Nephron progenitor cell (in vitro differentiated cells): Measurements from ENCODE around the gene WDR13.

ENCODE experiments used
- DNase-seq: peaks from one replicate; pipeline ENCODE4 v3.0.0; 2021
- H3K27ac Mint-ChIP-seq: 2 replicates; pipeline ENCODE4 v1.8.0; 2021; ENCODE audit warnings: mild to moderate bottlenecking, moderate library complexity, mixed read lengths
- H3K27me3 Mint-ChIP-seq: 2 replicates; pipeline ENCODE4 v1.8.0; 2021; ENCODE audit warnings: mild to moderate bottlenecking, low read depth, mixed read lengths; ENCODE audit not compliant: poor library complexity
- H3K36me3 Mint-ChIP-seq: 2 replicates; pipeline ENCODE4 v1.8.0; 2021; ENCODE audit warnings: low read depth, mixed read lengths
- H3K4me1 Mint-ChIP-seq: 2 replicates; pipeline ENCODE4 v1.8.0; 2021; ENCODE audit warnings: mixed read lengths
- H3K4me3 Mint-ChIP-seq: 2 replicates; pipeline ENCODE4 v1.8.0; 2021; ENCODE audit warnings: mild to moderate bottlenecking, moderate library complexity, mixed read lengths
- H3K9me3 Mint-ChIP-seq: 2 replicates; pipeline ENCODE4 v1.8.0; 2021; ENCODE audit warnings: mild to moderate bottlenecking, moderate library complexity, mixed read lengths
- TF ChIP-seq, protein P1 (sequence below): fragments of 200-600 bp; sonication (generic); IDR thresholded peaks from 2 replicates; pipeline ENCODE4 v1.5.0; 2021; ENCODE audit warnings: antibody characterized with exemption

The WDR13 gene

DNA sequence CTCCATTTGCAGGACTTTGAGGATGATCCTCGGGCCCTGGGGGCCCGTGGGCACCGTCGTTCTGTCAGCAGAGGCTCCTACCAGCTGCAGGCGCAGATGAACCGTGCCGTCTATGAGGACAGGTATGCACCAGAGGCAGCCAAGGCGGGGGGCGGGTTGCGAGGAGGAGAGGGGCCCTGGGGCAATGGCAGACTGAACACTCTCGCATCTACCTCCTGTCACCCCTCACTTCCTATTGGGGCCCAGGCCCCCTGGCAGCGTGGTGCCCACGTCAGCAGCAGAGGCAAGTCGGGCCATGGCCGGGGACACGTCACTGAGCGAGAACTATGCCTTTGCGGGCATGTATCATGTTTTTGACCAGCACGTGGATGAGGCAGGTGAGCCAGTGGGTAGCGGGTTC is 2.0 kb downstream of the WDR13 start:
- Mint-ChIP-seq H3K27ac (no peak overlapping the region), H3K4me1 (peaks cover 13% of the 10 kb centered on the region), H3K27me3 (peaks cover 6% of the 10 kb centered on the region), H3K36me3 (peaks cover 11% of the 10 kb centered on the region), H3K9me3 (peaks cover 55% of the 10 kb centered on the region), H3K4me3 (no peak overlapping the region)
- DNase-seq, result no peak
- TF ChIP-seq, protein P1, sequence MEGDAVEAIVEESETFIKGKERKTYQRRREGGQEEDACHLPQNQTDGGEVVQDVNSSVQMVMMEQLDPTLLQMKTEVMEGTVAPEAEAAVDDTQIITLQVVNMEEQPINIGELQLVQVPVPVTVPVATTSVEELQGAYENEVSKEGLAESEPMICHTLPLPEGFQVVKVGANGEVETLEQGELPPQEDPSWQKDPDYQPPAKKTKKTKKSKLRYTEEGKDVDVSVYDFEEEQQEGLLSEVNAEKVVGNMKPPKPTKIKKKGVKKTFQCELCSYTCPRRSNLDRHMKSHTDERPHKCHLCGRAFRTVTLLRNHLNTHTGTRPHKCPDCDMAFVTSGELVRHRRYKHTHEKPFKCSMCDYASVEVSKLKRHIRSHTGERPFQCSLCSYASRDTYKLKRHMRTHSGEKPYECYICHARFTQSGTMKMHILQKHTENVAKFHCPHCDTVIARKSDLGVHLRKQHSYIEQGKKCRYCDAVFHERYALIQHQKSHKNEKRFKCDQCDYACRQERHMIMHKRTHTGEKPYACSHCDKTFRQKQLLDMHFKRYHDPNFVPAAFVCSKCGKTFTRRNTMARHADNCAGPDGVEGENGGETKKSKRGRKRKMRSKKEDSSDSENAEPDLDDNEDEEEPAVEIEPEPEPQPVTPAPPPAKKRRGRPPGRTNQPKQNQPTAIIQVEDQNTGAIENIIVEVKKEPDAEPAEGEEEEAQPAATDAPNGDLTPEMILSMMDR, result no peak

DNA sequence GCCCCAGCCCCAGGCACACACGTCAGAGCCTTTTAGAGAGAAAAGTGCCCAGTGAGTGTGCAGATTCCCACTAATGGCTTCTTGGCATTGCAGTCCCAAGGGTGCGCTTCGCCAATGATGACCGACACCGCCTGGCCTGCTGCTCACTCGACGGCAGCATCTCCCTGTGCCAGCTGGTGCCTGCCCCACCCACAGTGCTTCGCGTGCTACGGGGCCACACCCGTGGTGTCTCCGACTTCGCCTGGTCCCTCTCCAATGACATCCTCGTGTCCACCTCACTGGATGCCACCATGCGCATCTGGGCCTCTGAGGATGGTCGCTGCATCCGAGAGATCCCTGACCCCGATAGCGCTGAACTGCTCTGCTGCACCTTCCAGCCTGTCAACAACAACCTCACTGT is 2.9 kb downstream of the WDR13 start:
- TF ChIP-seq, protein P1, result no peak
- Mint-ChIP-seq H3K27ac (no peak overlapping the region), H3K9me3 (peaks cover 60% of the 10 kb centered on the region), H3K36me3 (peaks cover 20% of the 10 kb centered on the region), H3K27me3 (peaks cover 6% of the 10 kb centered on the region), H3K4me3 (no peak overlapping the region), H3K4me1 (peaks cover 13% of the 10 kb centered on the region)
- no peak for DNase-seq

DNA sequence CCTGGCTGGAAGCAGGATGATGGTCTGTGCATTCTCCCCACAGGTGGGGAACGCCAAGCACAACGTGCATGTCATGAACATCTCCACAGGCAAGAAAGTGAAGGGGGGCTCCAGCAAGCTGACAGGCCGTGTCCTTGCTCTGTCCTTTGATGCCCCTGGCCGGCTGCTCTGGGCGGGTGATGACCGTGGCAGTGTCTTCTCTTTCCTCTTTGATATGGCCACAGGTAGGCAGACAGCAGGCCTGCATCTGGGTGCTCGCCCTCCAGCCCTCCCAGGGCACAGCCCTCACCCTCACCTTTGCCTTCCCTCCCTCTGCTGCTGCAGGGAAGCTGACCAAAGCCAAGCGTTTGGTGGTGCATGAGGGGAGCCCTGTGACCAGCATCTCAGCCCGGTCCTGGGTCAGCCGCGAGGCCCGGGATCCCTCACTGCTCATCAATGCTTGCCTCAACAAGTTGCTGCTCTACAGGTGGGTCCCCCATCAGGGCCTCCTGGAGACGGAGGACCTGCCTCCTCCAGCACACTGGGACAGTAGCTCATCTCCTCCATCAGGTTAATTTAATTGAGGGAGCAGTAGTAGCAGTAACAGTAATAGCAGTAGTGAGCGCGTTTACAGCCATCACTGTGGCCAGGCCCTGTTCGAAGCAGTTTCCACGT is 4.6 kb downstream of the WDR13 start:
- TF ChIP-seq, protein P1, result no peak
- Mint-ChIP-seq H3K4me3 (no peak overlapping the region), H3K27me3 (peaks cover 6% of the 10 kb centered on the region), H3K36me3 (peaks cover 23% of the 10 kb centered on the region), H3K4me1 (peaks cover 15% of the 10 kb centered on the region), H3K9me3 (peaks cover 63% of the 10 kb centered on the region), H3K27ac (no peak overlapping the region)
- no peak for DNase-seq

DNA sequence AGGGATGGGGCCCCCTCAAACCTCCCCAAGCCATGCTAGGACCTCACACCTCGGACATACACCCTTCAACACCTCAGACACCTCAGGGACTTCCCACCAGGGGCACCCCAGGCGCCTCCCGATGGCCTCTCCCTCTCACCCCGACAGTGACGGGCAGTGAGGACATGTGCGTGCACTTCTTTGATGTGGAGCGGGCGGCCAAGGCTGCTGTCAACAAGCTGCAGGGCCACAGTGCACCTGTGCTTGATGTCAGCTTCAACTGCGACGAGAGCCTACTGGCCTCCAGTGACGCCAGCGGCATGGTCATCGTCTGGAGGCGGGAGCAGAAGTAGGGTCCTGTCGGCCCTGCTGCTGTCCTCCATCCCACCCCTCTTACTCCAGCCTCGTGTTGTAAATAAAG is 7.4 kb downstream of the WDR13 start:
- TF ChIP-seq, protein P1, result no peak
- no peak for DNase-seq
- no peak overlapping the region for H3K4me3 Mint-ChIP-seq
- no peak overlapping the region for H3K27ac Mint-ChIP-seq
- peaks cover 5% of the 10 kb centered on the region for H3K4me1 Mint-ChIP-seq
- peaks cover 23% of the 10 kb centered on the region for H3K36me3 Mint-ChIP-seq
- peaks cover 54% of the 10 kb centered on the region for H3K9me3 Mint-ChIP-seq
- peaks cover 3% of the 10 kb centered on the region for H3K27me3 Mint-ChIP-seq

DNA sequence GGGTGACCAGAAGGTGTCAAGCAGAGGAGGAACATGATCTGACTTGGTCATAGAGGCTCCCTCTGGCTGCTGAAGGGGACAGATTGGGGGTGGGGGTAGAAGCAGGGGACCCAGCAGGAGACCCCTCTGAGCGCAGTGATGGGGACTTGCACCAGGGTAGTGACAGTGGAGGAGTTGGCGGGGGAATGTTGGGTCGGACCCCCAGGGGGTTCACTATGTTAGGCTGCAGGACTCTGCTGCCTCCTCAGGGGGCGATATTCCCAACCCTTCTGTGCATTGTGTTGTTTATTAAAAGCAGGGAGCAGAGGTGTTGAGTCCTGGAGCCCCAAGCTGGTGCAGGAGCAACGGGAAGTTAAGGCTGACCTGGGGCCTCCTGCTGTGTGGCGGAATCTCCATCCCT is 8.8 kb downstream of the WDR13 start:
- Mint-ChIP-seq H3K27ac (no peak overlapping the region), H3K4me3 (no peak overlapping the region), H3K27me3 (peaks cover 3% of the 10 kb centered on the region), H3K36me3 (peaks cover 23% of the 10 kb centered on the region), H3K4me1 (peaks cover 5% of the 10 kb centered on the region), H3K9me3 (peaks cover 60% of the 10 kb centered on the region)
- DNase-seq, result no peak
- TF ChIP-seq, protein P1, result no peak

DNA sequence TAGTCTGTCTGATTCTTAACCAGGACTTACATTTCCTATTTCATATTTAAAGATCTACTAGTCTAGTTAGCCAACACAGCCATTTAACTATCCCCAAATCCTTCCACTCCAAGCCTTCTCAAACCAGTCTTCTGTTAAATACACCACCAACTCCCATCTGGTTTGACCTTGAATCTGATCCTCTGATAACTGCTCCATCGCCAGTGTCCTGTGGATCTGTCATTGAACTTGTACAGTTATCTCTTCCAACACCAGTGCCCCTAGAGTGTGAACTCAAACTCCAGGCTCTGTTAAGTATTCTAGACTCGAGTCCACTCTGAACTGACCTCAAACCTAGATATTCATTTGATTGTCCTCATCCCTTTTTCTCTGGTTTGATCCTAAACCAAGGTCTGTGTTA is 14.4 kb downstream of the WDR13 start:
- peaks cover 3% of the 10 kb centered on the region for H3K27me3 Mint-ChIP-seq
- no peak for DNase-seq
- H3K9me3 Mint-ChIP-seq, result peaks cover 66% of the 10 kb centered on the region
- TF ChIP-seq, protein P1, result no peak
- H3K36me3 Mint-ChIP-seq, result no peaks in the 10 kb centered on the region
- no peak overlapping the region for H3K4me3 Mint-ChIP-seq
- peaks cover 4% of the 10 kb centered on the region for H3K4me1 Mint-ChIP-seq
- H3K27ac Mint-ChIP-seq, result no peak overlapping the region
